K562 (cell line): Measurements from ENCODE around the gene DCAF4L1. TPM values are rescaled to one million over a fixed set of nuclear protein-coding genes. Genes with fewer than 3 reads are reported as not detected.
A peak's percentile ranks its signal among the peaks of the same experiment; 100 is the strongest.

ENCODE experiments used
- DMBX1 ChIP-seq: fragments of 250-450 bp; sonication (Bioruptor Pico); IDR thresholded peaks from 2 replicates; pipeline ENCODE4 v1.8.0; 2022; ENCODE audit warnings: inconsistent platforms, mild to moderate bottlenecking, moderate library complexity, borderline replicate concordance
- FOXJ3 ChIP-seq: sonication (generic); formaldehyde crosslinking; IDR thresholded peaks from 2 replicates; pipeline ENCODE4 v1.4.0; 2020; ENCODE audit warnings: mild to moderate bottlenecking, missing genetic modification reagents
- FOXP1 ChIP-seq: sonication (generic); formaldehyde crosslinking; IDR thresholded peaks from 2 replicates; pipeline ENCODE4 v1.8.0; 2022; ENCODE audit warnings: mild to moderate bottlenecking, missing genetic modification reagents
- GABPB1 ChIP-seq: sonication (generic); formaldehyde crosslinking; IDR thresholded peaks from 2 replicates; pipeline ENCODE4 v1.8.0; 2022; ENCODE audit warnings: mild to moderate bottlenecking, missing genetic modification reagents
- HDAC1 ChIP-seq, 2 experiments: fragments of 450-650 bp; IDR thresholded peaks; 2 replicates each; pipeline ENCODE4 v1.6.1; 2016 to 2017; ENCODE audit warnings: inconsistent platforms in 1 of 2, mild to moderate bottlenecking in 1 of 2, moderate library complexity in 1 of 2
- JUND ChIP-seq, 2 experiments: IDR thresholded peaks; 2 replicates in 1 of 2; 3 replicates in 1 of 2; pipeline ENCODE4 v1.6.1; 2011; ENCODE audit warnings: borderline replicate concordance in 2 of 2, low read depth in 2 of 2, low read length in 2 of 2, improper control_type of control experiment in 1 of 2, missing biosample characterization in 1 of 2, missing genetic modification characterization in 1 of 2, missing genetic modification reagents in 1 of 2
- MXI1 ChIP-seq: IDR thresholded peaks from 2 replicates; pipeline ENCODE4 v1.6.1; 2011; ENCODE audit warnings: low read depth, mild to moderate bottlenecking, improper control_type of control experiment, low read length
- NONO ChIP-seq, 2 experiments: fragments of 200-400 bp in 1 of 2; fragments of 450-650 bp in 1 of 2; formaldehyde crosslinking in 1 of 2; IDR thresholded peaks; 2 replicates each; pipeline ENCODE4 v1.6.1; 2017; ENCODE audit warnings: low read depth in 2 of 2, mild to moderate bottlenecking in 2 of 2, moderate library complexity in 2 of 2, low read length in 1 of 2
- NR3C1 ChIP-seq: sonication (generic); formaldehyde crosslinking; IDR thresholded peaks from 2 replicates; pipeline ENCODE4 v1.8.1; 2022; ENCODE audit warnings: missing genetic modification reagents
- PTBP1 ChIP-seq: fragments of 200-400 bp; formaldehyde crosslinking; IDR thresholded peaks from 2 replicates; pipeline ENCODE4 v1.6.1; 2017; ENCODE audit warnings: low read depth, low read length
- SIX5 ChIP-seq, 2 experiments: IDR thresholded peaks; 2 replicates each; pipeline ENCODE4 v1.6.1; 2011; ENCODE audit warnings: low read length in 2 of 2, borderline replicate concordance in 1 of 2, low read depth in 1 of 2, mild to moderate bottlenecking in 1 of 2, moderate library complexity in 1 of 2; ENCODE audit not compliant: insufficient read depth in 1 of 2
- SMC3 ChIP-seq: conservative IDR thresholded peaks from 2 replicates; pipeline ENCODE4 v1.6.1; 2011; ENCODE audit warnings: low read depth, low read length, improper control_type of control experiment; ENCODE audit not compliant: insufficient read depth
- ZNF274 ChIP-seq: IDR thresholded peaks from 2 replicates; pipeline ENCODE4 v1.6.1; 2011; ENCODE audit warnings: low read depth, mild to moderate bottlenecking, low read length, moderate library complexity, borderline replicate concordance
- ZNF696 ChIP-seq: fragments of 250-450 bp; sonication (Bioruptor Pico); conservative IDR thresholded peaks from 2 replicates; pipeline ENCODE4 v1.4.0; 2020; ENCODE audit warnings: mild to moderate bottlenecking, moderate library complexity
- polyA plus RNA-seq, 8 experiments: library from polyadenylated mRNA; depleted of rRNA in 4 of 8; stranded (reverse) in 5 of 8; unstranded in 3 of 8; fragments of >200 nt; fragmentation: Nextera tagmentation in 2 of 8; fragmentation: Illumina TruSeq in 1 of 8; extraction: Ambion mirVana in 2 of 8; extraction: Trizol in 1 of 8; gene quantifications; 2 replicates each; pipeline versions ENCODE4 v1.2.1 to v1.2.3, GENCODE V29; 2011 to 2014; ENCODE audit warnings: inconsistent platforms in 1 of 8, missing spikeins in 1 of 8
- total RNA-seq, 7 experiments: library from RNA; depleted of rRNA in 6 of 7; stranded (reverse); fragments of >200 nt in 6 of 7; fragmentation: Illumina TruSeq in 2 of 7; extraction: Trizol in 2 of 7; gene quantifications; 2 replicates each; pipeline versions ENCODE4 v1.2.1 to v1.2.3, GENCODE V29; 2011 to 2021; ENCODE audit warnings: low replicate concordance in 1 of 7
- TF ChIP-seq, protein P1 (sequence below): fragments of 450-650 bp; IDR thresholded peaks from 2 replicates; pipeline ENCODE4 v1.6.1; 2018; ENCODE audit not compliant: partially characterized antibody
- TF ChIP-seq, protein P2 (sequence below): sonication (generic); formaldehyde crosslinking; IDR thresholded peaks from 2 replicates; pipeline ENCODE4 v1.8.1; 2023; ENCODE audit warnings: missing genetic modification reagents, mild to moderate bottlenecking, borderline replicate concordance

DCAF4L1 gene
- total and polyA plus RNA-seq, 9 of the 15 experiments (the other 6 are each of a cell fraction or from before 2014, with no cell fraction given) = 0.17 to 0.64 (median 0.36) TPM

GRCh38 chr4:41934901-41935651 is 46.5 kb upstream of the DCAF4L1 start, which contains the start of gene TMEM33 (continued):
- TF ChIP-seq PTBP1 (no peak), MXI1 (no peak), NONO (IDR thresholded peaks at IDR 0.05; ENCODE audit: low read depth in 2 of 2, low read length in 1 of 2) (no peak), SIX5 (IDR thresholded peaks at IDR 0.05; ENCODE audit: borderline replicate concordance in 1 of 2, insufficient read depth in 1 of 2, low read depth in 1 of 2, low read length in 2 of 2) (peak; percentile 79 to 82), FOXP1 (CRISPR knock-in tag) (0 out of 2 replicates have a peak, but pooled peaks have one; percentile 17), FOXJ3 (CRISPR knock-in tag) (no peak), GABPB1 (CRISPR knock-in tag) (peak; percentile 87), SMC3 (no peak), DMBX1 (no peak), NR3C1 (CRISPR knock-in tag) (no peak), ZNF274 (no peak), HDAC1 (IDR thresholded peaks at IDR 0.05) (peak in 1 of 2 experiments; percentile 79; a peak in 2 of 4 replicates), JUND (IDR thresholded peaks at IDR 0.05; ENCODE audit: borderline replicate concordance, low read depth, low read length) (peak; percentile 68), JUND (tag; IDR thresholded peaks at IDR 0.05; ENCODE audit: borderline replicate concordance, low read depth, low read length) (no peak; the same call in 2 of the 3 replicates), ZNF696 (CRISPR knock-in tag) (no peak)
- TF ChIP-seq, protein P1, sequence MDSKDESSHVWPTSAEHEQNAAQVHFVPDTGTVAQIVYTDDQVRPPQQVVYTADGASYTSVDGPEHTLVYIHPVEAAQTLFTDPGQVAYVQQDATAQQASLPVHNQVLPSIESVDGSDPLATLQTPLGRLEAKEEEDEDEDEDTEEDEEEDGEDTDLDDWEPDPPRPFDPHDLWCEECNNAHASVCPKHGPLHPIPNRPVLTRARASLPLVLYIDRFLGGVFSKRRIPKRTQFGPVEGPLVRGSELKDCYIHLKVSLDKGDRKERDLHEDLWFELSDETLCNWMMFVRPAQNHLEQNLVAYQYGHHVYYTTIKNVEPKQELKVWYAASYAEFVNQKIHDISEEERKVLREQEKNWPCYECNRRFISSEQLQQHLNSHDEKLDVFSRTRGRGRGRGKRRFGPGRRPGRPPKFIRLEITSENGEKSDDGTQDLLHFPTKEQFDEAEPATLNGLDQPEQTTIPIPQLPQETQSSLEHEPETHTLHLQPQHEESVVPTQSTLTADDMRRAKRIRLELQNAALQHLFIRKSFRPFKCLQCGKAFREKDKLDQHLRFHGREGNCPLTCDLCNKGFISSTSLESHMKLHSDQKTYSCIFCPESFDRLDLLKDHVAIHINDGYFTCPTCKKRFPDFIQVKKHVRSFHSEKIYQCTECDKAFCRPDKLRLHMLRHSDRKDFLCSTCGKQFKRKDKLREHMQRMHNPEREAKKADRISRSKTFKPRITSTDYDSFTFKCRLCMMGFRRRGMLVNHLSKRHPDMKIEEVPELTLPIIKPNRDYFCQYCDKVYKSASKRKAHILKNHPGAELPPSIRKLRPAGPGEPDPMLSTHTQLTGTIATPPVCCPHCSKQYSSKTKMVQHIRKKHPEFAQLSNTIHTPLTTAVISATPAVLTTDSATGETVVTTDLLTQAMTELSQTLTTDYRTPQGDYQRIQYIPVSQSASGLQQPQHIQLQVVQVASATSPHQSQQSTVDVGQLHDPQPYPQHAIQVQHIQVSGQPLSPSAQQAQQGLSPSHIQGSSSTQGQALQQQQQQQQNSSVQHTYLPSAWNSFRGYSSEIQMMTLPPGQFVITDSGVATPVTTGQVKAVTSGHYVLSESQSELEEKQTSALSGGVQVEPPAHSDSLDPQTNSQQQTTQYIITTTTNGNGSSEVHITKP = no peak
- TF ChIP-seq, protein P2, sequence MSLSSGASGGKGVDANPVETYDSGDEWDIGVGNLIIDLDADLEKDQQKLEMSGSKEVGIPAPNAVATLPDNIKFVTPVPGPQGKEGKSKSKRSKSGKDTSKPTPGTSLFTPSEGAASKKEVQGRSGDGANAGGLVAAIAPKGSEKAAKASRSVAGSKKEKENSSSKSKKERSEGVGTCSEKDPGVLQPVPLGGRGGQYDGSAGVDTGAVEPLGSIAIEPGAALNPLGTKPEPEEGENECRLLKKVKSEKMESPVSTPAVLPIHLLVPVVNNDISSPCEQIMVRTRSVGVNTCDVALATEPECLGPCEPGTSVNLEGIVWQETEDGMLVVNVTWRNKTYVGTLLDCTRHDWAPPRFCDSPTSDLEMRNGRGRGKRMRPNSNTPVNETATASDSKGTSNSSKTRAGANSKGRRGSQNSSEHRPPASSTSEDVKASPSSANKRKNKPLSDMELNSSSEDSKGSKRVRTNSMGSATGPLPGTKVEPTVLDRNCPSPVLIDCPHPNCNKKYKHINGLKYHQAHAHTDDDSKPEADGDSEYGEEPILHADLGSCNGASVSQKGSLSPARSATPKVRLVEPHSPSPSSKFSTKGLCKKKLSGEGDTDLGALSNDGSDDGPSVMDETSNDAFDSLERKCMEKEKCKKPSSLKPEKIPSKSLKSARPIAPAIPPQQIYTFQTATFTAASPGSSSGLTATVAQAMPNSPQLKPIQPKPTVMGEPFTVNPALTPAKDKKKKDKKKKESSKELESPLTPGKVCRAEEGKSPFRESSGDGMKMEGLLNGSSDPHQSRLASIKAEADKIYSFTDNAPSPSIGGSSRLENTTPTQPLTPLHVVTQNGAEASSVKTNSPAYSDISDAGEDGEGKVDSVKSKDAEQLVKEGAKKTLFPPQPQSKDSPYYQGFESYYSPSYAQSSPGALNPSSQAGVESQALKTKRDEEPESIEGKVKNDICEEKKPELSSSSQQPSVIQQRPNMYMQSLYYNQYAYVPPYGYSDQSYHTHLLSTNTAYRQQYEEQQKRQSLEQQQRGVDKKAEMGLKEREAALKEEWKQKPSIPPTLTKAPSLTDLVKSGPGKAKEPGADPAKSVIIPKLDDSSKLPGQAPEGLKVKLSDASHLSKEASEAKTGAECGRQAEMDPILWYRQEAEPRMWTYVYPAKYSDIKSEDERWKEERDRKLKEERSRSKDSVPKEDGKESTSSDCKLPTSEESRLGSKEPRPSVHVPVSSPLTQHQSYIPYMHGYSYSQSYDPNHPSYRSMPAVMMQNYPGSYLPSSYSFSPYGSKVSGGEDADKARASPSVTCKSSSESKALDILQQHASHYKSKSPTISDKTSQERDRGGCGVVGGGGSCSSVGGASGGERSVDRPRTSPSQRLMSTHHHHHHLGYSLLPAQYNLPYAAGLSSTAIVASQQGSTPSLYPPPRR (CRISPR knock-in tag) = no peak
